ENCODE measurements around the gene COL26A1. TPM values are rescaled to one million over a fixed set of nuclear protein-coding genes. Genes with fewer than 3 reads are reported as not detected.

COL26A1 gene
- total RNA-seq: not detected

DNA sequence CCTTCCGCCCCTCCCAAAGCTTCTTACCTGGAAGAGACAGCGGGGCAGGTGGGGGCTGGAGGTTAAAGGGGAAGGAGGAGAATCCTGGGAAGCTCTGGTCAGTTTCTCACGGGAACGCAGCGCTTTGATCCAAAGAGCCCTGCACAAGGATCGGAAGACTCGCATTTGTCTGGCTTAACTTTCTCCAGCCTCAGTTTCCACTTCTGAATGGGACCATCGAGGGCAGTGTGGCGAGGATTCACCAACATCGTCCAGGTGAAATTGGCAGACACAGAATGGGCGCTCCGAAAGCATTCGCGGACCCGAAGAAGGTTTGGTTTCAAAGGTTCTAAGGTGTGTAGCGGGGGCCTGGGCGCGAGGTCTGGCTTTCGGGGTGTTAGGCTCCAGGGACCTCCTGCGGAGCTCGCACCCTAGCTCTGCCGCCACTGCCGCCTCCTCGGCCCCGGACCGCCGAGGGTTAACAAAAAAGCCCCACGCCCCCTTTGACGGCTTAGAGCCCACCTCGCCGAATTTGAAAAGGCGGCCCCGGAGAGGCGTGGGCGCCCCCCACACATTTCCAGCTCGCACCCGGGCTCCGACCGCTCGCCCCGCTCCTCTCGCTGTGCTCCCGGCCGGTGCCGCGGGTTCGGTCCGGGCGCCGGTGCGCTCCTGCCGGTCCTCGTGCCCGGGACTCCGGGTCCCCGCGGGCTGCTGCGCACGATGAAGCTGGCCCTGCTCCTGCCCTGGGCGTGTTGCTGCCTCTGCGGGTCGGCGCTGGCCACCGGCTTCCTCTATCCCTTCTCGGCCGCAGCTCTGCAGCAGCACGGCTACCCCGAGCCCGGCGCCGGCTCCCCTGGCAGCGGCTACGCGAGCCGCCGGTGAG, at the start of gene COL26A1:
Gene COL26A1 (plus strand): TSS at position 542 of the 862 bp plus-strand sequence. CDS start 158 bp downstream, at position 700.
- H3K4me3 Mint-ChIP-seq: no peak within 1 kb of the TSS

GRCh38 chr7:101315336-101315735, 47.3 kb upstream of the COL26A1 start:
- peak; percentile 83 for TF ChIP-seq CTCF (IDR thresholded peaks at IDR 0.05)
- CTCF ChIA-PET: interaction anchor here (0.6 to 3.8 kb wide), 33 partner anchors 10 to 1080 kb away, joined by 3 to 22 read pairs (median 4); partner anchors contain the start of genes COL26A1, NAT16, PLOD3 and PRKRIP1
- POLR2A ChIA-PET: no interaction called here
- peak; percentile 47 for ATAC-seq
- Mint-ChIP-seq H3K27ac (no peak overlapping the region), H3K36me3 (ENCODE audit: low read depth) (peaks cover 24% of the 10 kb centered on the region), H3K27me3 (no peaks in the 10 kb centered on the region), H3K9me3 (peaks cover 7% of the 10 kb centered on the region), H3K4me1 (ENCODE audit: low read depth) (no peaks in the 10 kb centered on the region), H3K4me3 (no peak overlapping the region)
- intact Hi-C loops (cut with micrococcal nuclease): no loop called here
- peak; percentile 74 for DNase-seq

More for the DNA sequence above, at the start of gene COL26A1:
- Mint-ChIP-seq H3K36me3 (ENCODE audit: low read depth) (no peaks in the 10 kb centered on the region), H3K27ac (no peak within 1 kb of the TSS), H3K9me3 (no peaks in the 10 kb centered on the region), H3K27me3 (peaks cover 10% of the 10 kb centered on the region), H3K4me1 (ENCODE audit: low read depth) (peaks cover 4% of the 10 kb centered on the region)
- intact Hi-C loops (cut with micrococcal nuclease): no loop called here
- CTCF ChIA-PET: interaction anchor here (0.9 to 4.3 kb wide), 8 partner anchors 9 to 145 kb away, joined by 3 to 22 read pairs (median 6); no protein-coding TSS in a partner anchor
- DNase-seq (peak; percentile 18), ATAC-seq (no peak)
- no peak for TF ChIP-seq CTCF (IDR thresholded peaks at IDR 0.05)
- POLR2A ChIA-PET: no interaction called here

DNA sequence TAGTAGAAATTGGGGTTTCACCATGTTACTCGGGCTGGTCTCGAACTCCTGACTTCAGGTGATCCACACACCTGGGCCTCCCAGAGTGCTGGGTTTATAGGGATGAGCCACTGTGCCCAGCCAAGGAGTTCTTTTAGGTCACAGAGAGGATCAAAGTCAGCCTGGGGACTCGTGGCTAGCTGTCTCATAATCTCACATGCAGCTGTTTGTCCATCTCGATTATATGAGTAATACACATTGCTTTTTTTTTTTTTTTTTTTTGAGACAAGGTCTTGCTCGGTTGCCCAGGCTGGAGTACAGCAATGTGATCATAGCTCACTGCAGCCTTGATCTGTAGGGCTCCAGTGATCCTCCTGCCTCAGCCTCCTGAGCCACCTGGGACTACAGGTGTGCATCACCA, 43.3 kb upstream of the COL26A1 start:
- POLR2A ChIA-PET: interaction anchor here (3.2 kb wide), 1 partner anchor 11 kb away, joined by 14 read pairs; no protein-coding TSS in a partner anchor
- Mint-ChIP-seq H3K4me3 (no peak overlapping the region), H3K27ac (no peak overlapping the region), H3K27me3 (no peaks in the 10 kb centered on the region), H3K4me1 (ENCODE audit: low read depth) (peaks cover 8% of the 10 kb centered on the region), H3K36me3 (ENCODE audit: low read depth) (peaks cover 7% of the 10 kb centered on the region), H3K9me3 (no peaks in the 10 kb centered on the region)
- CTCF ChIA-PET: no interaction called here
- ATAC-seq: no peak
- TF ChIP-seq CTCF (IDR thresholded peaks at IDR 0.05): no peak
- no peak for DNase-seq
- intact Hi-C loops (cut with micrococcal nuclease): no loop called here

DNA sequence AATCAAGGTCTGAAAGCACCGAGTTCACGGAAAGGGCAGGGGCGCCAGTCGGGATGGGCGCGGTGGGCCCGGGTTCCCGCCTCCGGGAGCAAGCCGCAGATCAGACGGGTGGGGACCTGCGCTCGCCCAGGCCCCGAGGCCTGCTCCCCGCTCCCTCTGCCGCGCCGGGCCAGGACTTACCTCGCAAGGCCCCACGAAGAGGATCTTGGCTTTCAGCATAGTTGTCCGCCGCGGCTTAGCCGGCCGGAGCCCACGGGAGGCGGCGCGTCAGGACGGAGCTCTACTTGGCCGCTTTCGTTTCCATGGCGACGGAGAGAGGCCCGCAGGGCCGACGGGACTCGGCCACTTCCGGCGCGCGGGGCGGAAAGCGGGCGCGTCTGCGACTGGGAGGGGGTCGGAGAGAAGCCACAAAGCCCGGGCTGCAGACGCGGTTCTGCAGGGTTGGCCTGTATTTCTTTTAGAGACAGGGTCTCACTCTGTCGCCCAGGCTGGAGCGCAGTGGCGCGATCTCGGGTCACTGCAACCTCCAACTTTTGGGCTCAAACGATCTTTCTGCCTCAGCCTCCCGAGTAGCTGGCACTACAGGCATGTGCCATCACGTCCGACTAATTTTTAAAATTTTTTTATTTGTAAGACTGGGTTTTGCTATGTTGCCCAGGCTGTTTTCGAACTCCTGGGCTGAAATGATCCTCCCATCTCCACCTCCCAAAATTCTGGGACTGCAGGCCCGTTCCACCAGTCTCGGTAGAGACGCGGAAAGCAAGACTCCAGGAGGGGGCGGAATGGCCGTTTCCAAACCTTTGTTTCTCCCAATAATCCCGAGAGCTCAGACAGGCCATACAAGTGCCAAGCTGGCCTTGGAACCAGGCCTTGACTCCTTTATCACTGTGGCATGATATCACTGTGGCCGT, 40.9 kb upstream of the COL26A1 start, which contains the start of gene IFT22:
Gene IFT22 (minus strand): TSS at position 322 of the 911 bp plus-strand sequence. CDS start 103 bp downstream, at position 219.
- ChIA-PET CTCF (interaction anchor here (0.7 to 1.5 kb wide), 3 partner anchors 90 to 432 kb away, joined by 3 to 4 read pairs (median 3); no protein-coding TSS in a partner anchor), POLR2A (interaction anchor here (0.6 to 3.2 kb wide), 4 partner anchors 11 to 432 kb away, joined by 3 to 14 read pairs (median 3); partner anchors contain the start of gene UFSP1)
- DNase-seq (peak; percentile 91), ATAC-seq (peak; percentile 99)
- peaks cover 8% of the 10 kb centered on the region for H3K4me1 Mint-ChIP-seq (ENCODE audit: low read depth)
- intact Hi-C loops (cut with micrococcal nuclease): no loop called here
- peak within 1 kb of the TSS; percentile 86 for H3K4me3 Mint-ChIP-seq
- no peak for TF ChIP-seq CTCF (IDR thresholded peaks at IDR 0.05)
- no peaks in the 10 kb centered on the region for H3K36me3 Mint-ChIP-seq (ENCODE audit: low read depth)
- H3K27ac Mint-ChIP-seq: peak within 1 kb of the TSS; percentile 85
- no peaks in the 10 kb centered on the region for H3K27me3 Mint-ChIP-seq
- H3K9me3 Mint-ChIP-seq: no peaks in the 10 kb centered on the region

All from activated CD8-positive, alpha-beta T cell treated with anti-CD3 and anti-CD28 coated beads for 36 hours (primary cell).